Activated CD4-positive, alpha-beta T cell treated with anti-CD3 and anti-CD28 coated beads for 4 hours (primary cell): ENCODE measurements around the gene HIRA.

Experiments used
- DNase-seq, 2 donors: peaks; one replicate each; pipeline ENCODE4 v3.0.0-alpha.2; 2020

HIRA gene

DNA sequence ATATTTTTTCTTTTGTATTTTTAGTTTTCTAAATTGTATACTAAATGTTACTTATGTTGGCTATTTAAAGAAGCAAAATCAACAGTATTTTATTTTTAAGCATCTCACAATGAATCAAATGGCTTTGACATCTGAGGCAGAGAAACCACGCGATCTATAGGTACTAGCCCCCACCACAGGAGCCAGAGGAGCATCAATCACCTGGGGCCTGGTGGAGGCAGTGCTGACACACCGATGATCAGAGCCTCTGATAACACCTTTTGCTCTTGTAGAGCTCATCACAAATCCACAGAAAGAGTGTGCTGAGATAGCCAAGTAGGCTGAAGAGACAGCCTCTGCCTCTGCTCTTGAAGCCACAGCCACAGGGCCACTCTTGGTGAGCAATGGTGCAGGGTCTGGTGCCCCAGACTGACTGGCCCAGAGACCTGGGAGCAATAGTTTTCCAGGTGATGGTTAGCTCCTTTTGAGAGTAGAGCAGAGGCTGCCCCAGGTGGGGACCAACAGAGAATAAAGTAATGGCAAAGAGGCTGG lies 25.2 kb downstream of the HIRA start:
- no peak for DNase-seq

DNA sequence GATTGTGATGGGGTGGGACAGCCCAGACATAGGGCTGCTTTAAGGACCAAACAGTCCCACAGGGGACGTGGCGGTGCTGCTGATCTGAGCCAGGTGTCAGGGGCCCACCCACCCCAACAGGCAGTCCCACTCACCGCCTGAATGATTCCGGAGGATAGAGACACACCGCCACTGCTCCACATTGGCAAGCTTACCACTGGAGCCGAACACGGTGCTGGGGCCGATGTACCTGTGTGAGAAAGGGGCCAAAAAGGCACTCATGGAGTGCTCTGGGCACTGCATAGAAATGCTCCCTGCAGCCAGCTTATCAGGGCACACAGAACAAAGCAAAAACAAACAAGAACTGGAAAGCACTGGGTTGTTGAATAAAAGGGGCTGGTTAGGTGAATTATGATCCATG lies 25.9 kb downstream of the HIRA start:
- DNase-seq = no peak

DNA sequence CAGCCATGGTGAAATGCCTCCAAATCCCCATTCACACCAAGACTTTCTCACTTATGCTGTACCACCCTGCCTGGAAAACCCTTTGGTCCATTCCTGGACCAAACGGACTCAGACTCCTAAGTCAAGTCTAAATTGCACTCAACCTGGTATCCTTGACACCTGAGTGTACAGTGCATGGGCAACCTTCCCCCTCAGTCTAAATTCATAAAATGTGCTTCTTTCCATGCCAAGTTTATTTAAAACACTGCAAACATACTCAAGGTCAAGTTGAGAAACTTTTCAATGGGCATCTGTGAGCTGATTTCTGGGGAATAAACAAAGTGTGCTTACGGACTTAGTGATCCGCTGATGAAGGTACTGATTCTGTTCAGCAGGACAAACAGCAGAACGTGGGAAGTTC lies 26.4 kb downstream of the HIRA start:
- DNase-seq = no peak

DNA sequence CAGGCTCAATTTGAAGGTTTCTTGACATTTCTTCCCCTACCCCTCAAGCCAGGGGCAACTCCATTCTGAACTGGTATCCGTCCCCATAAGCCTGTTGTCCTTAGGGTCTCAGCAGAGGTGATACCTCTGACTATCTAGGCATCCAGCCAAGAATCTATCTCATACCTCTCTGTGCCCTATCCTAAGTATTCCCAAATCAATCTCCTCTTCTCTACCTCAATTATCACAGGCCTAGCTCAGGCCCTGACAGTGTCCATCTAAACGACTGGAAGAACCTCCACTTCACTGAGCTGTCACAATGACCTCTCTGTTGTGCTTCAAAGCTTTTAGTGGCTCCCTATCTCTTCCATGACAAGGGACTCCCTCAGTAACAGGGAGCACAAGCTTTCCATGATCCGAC lies 26.9 kb downstream of the HIRA start:
- DNase-seq = no peak

GRCh38 chr22:19402642-19403191 lies 28.8 kb downstream of the HIRA start:
- DNase-seq = no peak

- no peak for DNase-seq
These were observed 30.1 kb downstream of the HIRA start for GRCh38 chr22:19401483-19401882.

DNA sequence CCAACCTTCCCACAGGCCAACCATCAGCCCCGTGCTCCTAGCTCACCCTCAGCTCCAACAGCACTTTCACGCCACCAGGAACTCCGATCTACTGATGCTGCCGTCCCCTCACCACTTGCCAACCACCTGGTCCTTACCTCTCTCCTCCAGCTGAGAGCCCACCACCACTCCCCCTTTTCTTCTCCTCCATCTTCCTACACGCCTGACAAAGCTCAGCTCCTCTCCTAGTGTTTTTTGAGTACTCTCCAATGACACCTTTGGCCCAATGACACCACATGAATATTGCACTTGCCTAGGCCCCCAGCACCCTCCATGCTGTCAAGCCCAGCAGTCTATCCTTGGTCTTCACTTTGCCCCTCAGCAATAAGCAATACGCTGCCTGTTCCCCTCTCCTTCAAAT lies 30.7 kb downstream of the HIRA start:
- DNase-seq = no peak

DNA sequence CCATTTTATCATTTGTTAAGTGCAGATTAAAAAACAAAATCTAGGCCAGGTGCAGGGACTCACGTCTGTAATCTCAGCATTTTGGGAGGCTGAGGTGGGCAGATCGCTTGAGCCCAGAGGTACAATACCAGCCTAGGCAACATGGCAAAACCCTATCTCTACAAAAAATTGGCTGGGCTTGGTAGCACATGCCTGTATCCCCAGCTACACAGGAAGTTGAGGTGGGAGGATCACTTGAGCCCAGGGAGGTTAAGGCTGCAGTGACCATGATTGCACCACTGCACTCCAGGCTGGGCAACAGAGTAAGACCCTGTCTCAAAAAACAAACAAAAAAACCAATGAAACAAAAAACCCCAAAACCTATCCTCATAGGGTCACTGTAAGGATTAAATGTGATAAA lies 32.9 kb downstream of the HIRA start:
- no peak for DNase-seq

GRCh38 chr22:19398206-19398605 lies 33.3 kb downstream of the HIRA start:
- DNase-seq = no peak

GRCh38 chr22:19397734-19398104 lies 33.8 kb downstream of the HIRA start:
- no peak for DNase-seq

GRCh38 chr22:19396934-19397733 lies 34.4 kb downstream of the HIRA start:
- DNase-seq = no peak

GRCh38 chr22:19396561-19396933 lies 35.0 kb downstream of the HIRA start:
- no peak for DNase-seq

GRCh38 chr22:19395276-19395675 lies 36.3 kb downstream of the HIRA start:
- DNase-seq = no peak

GRCh38 chr22:19394274-19395050 lies 37.1 kb downstream of the HIRA start:
- no peak for DNase-seq

DNA sequence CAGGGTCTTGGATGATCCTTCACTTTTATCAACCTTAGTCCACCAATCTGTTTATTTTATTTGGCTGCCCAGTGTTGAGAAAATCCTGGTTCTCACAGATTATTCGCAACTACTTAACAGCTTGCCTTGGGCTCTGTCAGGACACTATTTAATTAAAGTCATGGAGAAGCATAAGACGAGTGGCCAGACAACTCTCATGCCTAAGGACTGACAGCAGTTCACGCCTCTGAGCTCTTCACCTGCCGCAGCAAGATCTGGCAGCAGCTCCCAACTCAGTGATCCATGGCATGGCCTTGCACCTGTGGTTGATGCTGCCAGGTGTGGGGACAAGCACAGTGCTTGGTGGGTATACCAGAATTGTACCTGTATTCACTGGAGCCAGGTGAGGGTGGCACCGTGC lies 37.8 kb downstream of the HIRA start:
- DNase-seq = no peak

DNA sequence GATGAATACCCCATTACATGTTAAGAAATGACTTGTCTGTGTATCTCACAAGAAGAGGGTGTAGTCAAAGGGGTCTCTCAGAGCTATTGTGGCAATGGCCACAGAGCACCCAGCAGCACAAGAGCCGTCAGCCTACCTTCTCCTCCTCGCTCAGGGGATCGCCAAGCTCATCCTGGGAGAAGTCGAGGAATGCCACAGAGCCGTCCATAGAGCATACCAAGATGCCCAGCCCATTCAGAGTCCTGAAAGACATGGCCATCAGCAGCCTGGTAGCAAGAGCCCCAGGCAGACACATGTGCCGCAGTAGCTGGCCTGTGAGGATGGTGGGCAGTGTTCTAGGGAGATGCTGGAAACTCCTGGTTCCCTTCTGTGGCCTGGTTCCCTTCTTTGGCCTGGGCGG lies 44.0 kb downstream of the HIRA start:
- DNase-seq = no peak

- DNase-seq = no peak
These were observed 44.5 kb downstream of the HIRA start for GRCh38 chr22:19387038-19387437.

DNA sequence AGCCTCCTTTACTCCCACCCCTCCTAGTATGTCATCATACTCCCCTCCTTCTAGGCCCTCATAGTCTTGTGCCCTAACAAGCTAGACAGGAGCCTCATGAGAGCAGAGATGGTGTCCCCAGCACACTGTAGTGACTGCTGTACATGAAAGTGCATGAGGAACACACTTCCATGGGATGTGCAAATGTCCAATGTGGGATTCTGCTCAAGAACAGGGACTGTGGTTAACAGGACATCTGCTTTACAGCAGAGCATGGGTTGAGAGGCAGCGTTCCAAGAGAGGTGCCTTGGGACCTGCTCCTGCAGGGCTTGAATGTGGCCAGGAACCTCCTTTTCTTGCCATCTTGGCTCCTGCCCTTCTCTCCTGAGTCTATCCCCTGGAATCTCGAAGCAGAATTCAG lies 45.3 kb downstream of the HIRA start:
- no peak for DNase-seq

GRCh38 chr22:19385221-19385906 lies 46.2 kb downstream of the HIRA start:
- no peak for DNase-seq

- DNase-seq = no peak
These were observed 48.2 kb downstream of the HIRA start for GRCh38 chr22:19383292-19383691.

GRCh38 chr22:19382240-19382639 lies 49.3 kb downstream of the HIRA start:
- DNase-seq = no peak

GRCh38 chr22:19378344-19378674 lies 53.2 kb downstream of the HIRA start:
- DNase-seq = no peak

GRCh38 chr22:19377565-19378343 lies 53.8 kb downstream of the HIRA start:
- DNase-seq = no peak
